HUDEP-2 (cell line): ENCODE measurements around the gene RFC2.
"Not testable (repeated sequence)": the region's sequence is repeated elsewhere in the genome, so short reads cannot be mapped to it uniquely, and the experiment has no call there.

Experiments
- DNase-seq, 76 experiments: peaks; one replicate each; lab custom pipeline; 2025; ENCODE audit not compliant: unreplicated experiment in 76 of 76; lab: John Stamatoyannopoulos, UW

The RFC2 gene

GRCh38 chr7:74220229-74220628 lies 34.0 kb downstream of the RFC2 start:
- no peak for DNase-seq

GRCh38 chr7:74219416-74219815 lies 34.8 kb downstream of the RFC2 start:
- no peak for DNase-seq

- no peak for DNase-seq
These were observed 35.9 kb downstream of the RFC2 start for GRCh38 chr7:74218343-74218698.

GRCh38 chr7:74217455-74218342 lies 36.5 kb downstream of the RFC2 start:
- no peak for DNase-seq

- no peak for DNase-seq
These were observed 37.8 kb downstream of the RFC2 start for GRCh38 chr7:74216361-74216761.

- DNase-seq: no peak
These were observed 38.3 kb downstream of the RFC2 start for GRCh38 chr7:74215921-74216320.

GRCh38 chr7:74214816-74215630 lies 39.2 kb downstream of the RFC2 start:
- DNase-seq: no peak

GRCh38 chr7:74212661-74213060 lies 41.5 kb downstream of the RFC2 start:
- no peak for DNase-seq

GRCh38 chr7:74208241-74208640 lies 46.0 kb downstream of the RFC2 start:
- not testable (repeated sequence) for DNase-seq

- DNase-seq: no peak
These were observed 46.6 kb downstream of the RFC2 start for GRCh38 chr7:74207586-74207985.

GRCh38 chr7:74206589-74207120 lies 47.5 kb downstream of the RFC2 start:
- DNase-seq: peak in 68 of 76 experiments; percentile 7 to 86 (median 61)

GRCh38 chr7:74206052-74206451 lies 48.1 kb downstream of the RFC2 start:
- DNase-seq: not testable (repeated sequence)

GRCh38 chr7:74203956-74204618 lies 50.1 kb downstream of the RFC2 start:
- no peak for DNase-seq

- DNase-seq: peak in 50 of 76 experiments; percentile 2 to 78 (median 38)
These were observed 51.2 kb downstream of the RFC2 start for GRCh38 chr7:74202841-74203556.

- no peak for DNase-seq
These were observed 54.4 kb downstream of the RFC2 start for GRCh38 chr7:74199551-74200355.

- DNase-seq: no peak
These were observed 56.6 kb downstream of the RFC2 start for GRCh38 chr7:74197449-74198124.

GRCh38 chr7:74195968-74196654 lies 58.1 kb downstream of the RFC2 start:
- not testable (repeated sequence) for DNase-seq

- DNase-seq: not testable (repeated sequence)
These were observed 58.9 kb downstream of the RFC2 start for GRCh38 chr7:74195139-74195860.
